DND-41 (cell line): ENCODE data around the gene FAM72C.
"Not testable (repeated sequence)": the region's sequence is repeated elsewhere in the genome, so short reads cannot be mapped to it uniquely, and the experiment has no call there.

Experiments
- EZH2 ChIP-seq: IDR thresholded peaks from 3 replicates; pipeline ENCODE4 v1.6.1; 2012; ENCODE audit warnings: borderline replicate concordance, low read depth, mild to moderate bottlenecking, moderate library complexity, low read length, inconsistent platforms; ENCODE audit not compliant: severe bottlenecking
- TF ChIP-seq, protein P1 (sequence below): IDR thresholded peaks from 2 replicates; pipeline ENCODE4 v1.5.1; 2012; ENCODE audit warnings: borderline replicate concordance, low read length, moderate library complexity, mild to moderate bottlenecking; ENCODE audit not compliant: poor library complexity, severe bottlenecking; ENCODE audit errors: extremely low read depth

DNA sequence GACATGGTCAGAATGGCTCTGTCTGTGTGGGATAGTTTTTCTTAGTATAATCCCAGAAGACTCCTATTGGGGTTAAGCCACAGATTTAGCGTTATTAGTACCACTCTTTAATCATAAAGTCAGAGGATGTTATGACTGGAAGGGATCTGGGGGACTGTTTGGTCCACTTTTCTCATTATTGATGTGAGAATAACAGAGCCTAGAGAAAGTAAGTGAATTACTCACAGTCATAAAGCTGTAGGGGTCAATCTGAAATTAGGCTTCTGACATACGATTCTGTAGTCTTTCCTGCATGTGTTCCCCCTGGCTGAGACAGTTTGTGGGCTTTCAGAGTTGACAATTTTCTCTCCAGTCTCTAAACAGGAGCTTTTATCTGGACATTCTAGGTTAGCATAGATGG lies 47.3 kb upstream of the FAM72C start:
- TF ChIP-seq, protein P1, sequence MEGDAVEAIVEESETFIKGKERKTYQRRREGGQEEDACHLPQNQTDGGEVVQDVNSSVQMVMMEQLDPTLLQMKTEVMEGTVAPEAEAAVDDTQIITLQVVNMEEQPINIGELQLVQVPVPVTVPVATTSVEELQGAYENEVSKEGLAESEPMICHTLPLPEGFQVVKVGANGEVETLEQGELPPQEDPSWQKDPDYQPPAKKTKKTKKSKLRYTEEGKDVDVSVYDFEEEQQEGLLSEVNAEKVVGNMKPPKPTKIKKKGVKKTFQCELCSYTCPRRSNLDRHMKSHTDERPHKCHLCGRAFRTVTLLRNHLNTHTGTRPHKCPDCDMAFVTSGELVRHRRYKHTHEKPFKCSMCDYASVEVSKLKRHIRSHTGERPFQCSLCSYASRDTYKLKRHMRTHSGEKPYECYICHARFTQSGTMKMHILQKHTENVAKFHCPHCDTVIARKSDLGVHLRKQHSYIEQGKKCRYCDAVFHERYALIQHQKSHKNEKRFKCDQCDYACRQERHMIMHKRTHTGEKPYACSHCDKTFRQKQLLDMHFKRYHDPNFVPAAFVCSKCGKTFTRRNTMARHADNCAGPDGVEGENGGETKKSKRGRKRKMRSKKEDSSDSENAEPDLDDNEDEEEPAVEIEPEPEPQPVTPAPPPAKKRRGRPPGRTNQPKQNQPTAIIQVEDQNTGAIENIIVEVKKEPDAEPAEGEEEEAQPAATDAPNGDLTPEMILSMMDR, result not testable (repeated sequence)
- TF ChIP-seq EZH2, result not testable (repeated sequence)
